GM23338 (cell line): ENCODE measurements around the gene ZDHHC18. TPM values are rescaled to one million over a fixed set of nuclear protein-coding genes. Genes with fewer than 3 reads are reported as not detected.

Experiments used
- ATAC-seq: fragments of 200-7000 bp; cut with Tn5 transposase; 3 replicates; pipeline ENCODE4 v1.9.1; 2020
- DNase-seq: peaks from one replicate; pipeline ENCODE4 v3.0.0-alpha.2; 2015; ENCODE audit warnings: low spot score
- H2AFZ ChIP-seq: fragments of 200-600 bp; sonication (generic); 2 replicates; pipeline ENCODE4 v1.8.0; 2016; ENCODE audit warnings: antibody characterized with exemption, mild to moderate bottlenecking, moderate library complexity
- H3F3A ChIP-seq: fragments of 200-600 bp; sonication (generic); replicated peaks from 2 replicates; pipeline ENCODE4 v1.8.0; 2017; ENCODE audit warnings: antibody characterized with exemption, mixed run types, low read depth
- H3K27ac ChIP-seq: fragments of 200-600 bp; sonication (generic); 2 replicates; pipeline ENCODE4 v1.6.1; 2016; ENCODE audit warnings: low read depth
- H3K27me3 ChIP-seq: fragments of 200-600 bp; sonication (generic); 2 replicates; pipeline ENCODE4 v1.8.0; 2016; ENCODE audit warnings: mild to moderate bottlenecking, mixed run types, moderate library complexity; ENCODE audit not compliant: insufficient read depth
- H3K36me3 ChIP-seq: fragments of 200-600 bp; sonication (generic); 2 replicates; pipeline ENCODE4 v1.8.0; 2016; ENCODE audit warnings: mild to moderate bottlenecking; ENCODE audit not compliant: insufficient read depth
- H3K4me1 ChIP-seq: fragments of 200-600 bp; sonication (generic); 2 replicates; pipeline ENCODE4 v1.8.0; 2016; ENCODE audit warnings: mild to moderate bottlenecking, moderate library complexity; ENCODE audit not compliant: insufficient read depth
- H3K4me2 ChIP-seq: fragments of 200-600 bp; sonication (generic); 2 replicates; pipeline ENCODE4 v1.7.1; 2017; ENCODE audit warnings: mixed run types
- H3K4me3 ChIP-seq: fragments of 200-600 bp; sonication (generic); 2 replicates; pipeline ENCODE4 v1.6.1; 2016; ENCODE audit warnings: mixed run types
- H3K79me2 ChIP-seq: fragments of 200-600 bp; sonication (generic); replicated peaks from 2 replicates; pipeline ENCODE4 v1.8.0; 2017; ENCODE audit warnings: mild to moderate bottlenecking; ENCODE audit not compliant: insufficient read depth
- H3K9me2 ChIP-seq: fragments of 200-600 bp; sonication (generic); 2 replicates; pipeline ENCODE4 v1.8.0; 2017; ENCODE audit not compliant: insufficient read depth
- H4K20me1 ChIP-seq: fragments of 200-600 bp; sonication (generic); replicated peaks from 2 replicates; pipeline ENCODE4 v1.8.0; 2017; ENCODE audit warnings: mild to moderate bottlenecking; ENCODE audit not compliant: insufficient read depth
- H3K27ac Mint-ChIP-seq: 2 replicates; pipeline ENCODE4 v1.8.0; 2020; ENCODE audit warnings: inconsistent platforms, mild to moderate bottlenecking, moderate library complexity, mixed read lengths
- H3K27me3 Mint-ChIP-seq: 3 replicates; pipeline ENCODE4 v1.8.0; 2022; ENCODE audit warnings: low read depth, mild to moderate bottlenecking, moderate library complexity, mixed read lengths, inconsistent platforms; ENCODE audit not compliant: insufficient read depth, poor library complexity
- H3K36me3 Mint-ChIP-seq: 3 replicates; pipeline ENCODE4 v1.8.0; 2021; ENCODE audit warnings: low read depth, mild to moderate bottlenecking, inconsistent platforms, moderate library complexity, mixed read lengths
- H3K4me1 Mint-ChIP-seq: 3 replicates; pipeline ENCODE4 v1.8.0; 2020; ENCODE audit warnings: mild to moderate bottlenecking, inconsistent platforms, mixed read lengths
- H3K4me3 Mint-ChIP-seq: 3 replicates; pipeline ENCODE4 v1.8.0; 2021; ENCODE audit warnings: moderate library complexity, mild to moderate bottlenecking, inconsistent platforms, mixed read lengths
- H3K9me3 Mint-ChIP-seq: 3 replicates; pipeline ENCODE4 v1.8.0; 2020; ENCODE audit warnings: moderate library complexity, mild to moderate bottlenecking, inconsistent platforms, mixed read lengths
- CREB1 ChIP-seq: fragments of 250-450 bp; sonication (Bioruptor Pico); IDR thresholded peaks from 2 replicates; pipeline ENCODE4 v1.5.0; 2020; ENCODE audit warnings: low read depth, mild to moderate bottlenecking, moderate library complexity
- CTCF ChIP-seq, 2 experiments: fragments of 200-600 bp in 1 of 2; sonication (generic) in 1 of 2; conservative IDR thresholded peaks; 2 replicates each; pipeline versions ENCODE4 v1.5.1 to v1.6.1; 2016 to 2017; ENCODE audit warnings: antibody characterized with exemption in 2 of 2, low read depth in 2 of 2, mild to moderate bottlenecking in 2 of 2, moderate library complexity in 1 of 2
- EZH2 ChIP-seq: fragments of 200-600 bp; sonication (generic); IDR thresholded peaks from one replicate; pipeline ENCODE4 v1.8.0; 2017; ENCODE audit warnings: antibody characterized with exemption, mild to moderate bottlenecking, low read depth; ENCODE audit not compliant: unreplicated experiment
- EZH2phosphoT487 ChIP-seq: fragments of 200-600 bp; sonication (generic); IDR thresholded peaks from one replicate; pipeline ENCODE4 v1.8.1; 2018; ENCODE audit warnings: antibody characterized with exemption; ENCODE audit not compliant: unreplicated experiment
- NANOG ChIP-seq: IDR thresholded peaks from 2 replicates; pipeline ENCODE4 v1.6.1; 2016; ENCODE audit warnings: antibody characterized with exemption, borderline replicate concordance
- POLR2AphosphoS5 ChIP-seq: IDR thresholded peaks from 2 replicates; pipeline ENCODE4 v1.6.1; 2016; ENCODE audit warnings: antibody characterized with exemption, low read depth
- STAT1 ChIP-seq: IDR thresholded peaks from one replicate; pipeline ENCODE4 v1.6.1; 2016; ENCODE audit warnings: antibody characterized with exemption; ENCODE audit not compliant: unreplicated experiment
- ZNF331 ChIP-seq: fragments of 250-450 bp; sonication (Bioruptor Pico); IDR thresholded peaks from 2 replicates; pipeline ENCODE4 v1.5.0; 2020; ENCODE audit warnings: low read depth, mild to moderate bottlenecking, moderate library complexity
- ZNF462 ChIP-seq: fragments of 250-450 bp; sonication (Bioruptor Pico); IDR thresholded peaks from 2 replicates; pipeline ENCODE4 v1.5.0; 2020; ENCODE audit warnings: mild to moderate bottlenecking, moderate library complexity
- polyA plus RNA-seq: library from polyadenylated mRNA; unstranded; fragments of >200 nt; fragmentation: Nextera tagmentation; extraction: Ambion mirVana; gene quantifications from 2 replicates; pipeline ENCODE4 v1.2.1, GENCODE V29; 2016
- total RNA-seq: library from RNA; depleted of rRNA; stranded (reverse); fragments of >200 nt; shearing (Covaris generic); gene quantifications from 2 replicates; pipeline ENCODE4 v1.2.3, GENCODE V29; 2014
- TF ChIP-seq, protein P1 (sequence below): IDR thresholded peaks from 2 replicates; pipeline ENCODE4 v1.6.1; 2016; ENCODE audit warnings: antibody characterized with exemption

The ZDHHC18 gene
- total and polyA plus RNA-seq, 2 experiments from 2014 or later = 6.3 to 26.8 TPM

DNA sequence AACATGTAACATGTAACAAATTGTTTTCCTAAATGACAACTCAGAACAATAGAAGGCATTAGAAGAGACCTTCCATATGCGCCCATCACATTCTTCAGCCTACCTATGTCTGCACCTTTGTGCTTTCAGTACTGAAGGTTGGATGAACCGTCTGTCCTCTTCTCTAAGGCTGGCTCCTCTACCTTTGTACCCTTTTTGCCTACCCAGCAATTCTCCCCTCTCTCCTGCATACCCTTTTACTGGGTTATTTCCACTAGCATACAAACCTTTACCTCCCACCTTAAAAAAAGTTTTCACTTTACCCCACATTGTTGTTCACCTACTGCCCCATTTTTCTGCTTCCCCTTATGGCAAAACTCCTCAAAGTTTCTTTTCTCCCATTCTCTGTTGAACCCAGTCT is 33.6 kb upstream of the ZDHHC18 start:
- Histone ChIP-seq H4K20me1 (peaks cover 4% of the 10 kb centered on the region), H3K4me2 (no peak overlapping the region), H3K27me3 (no peaks in the 10 kb centered on the region), H3K4me1 (peaks cover 7% of the 10 kb centered on the region; the same call in 1 of the 2 replicates), H3K79me2 (no peaks in the 10 kb centered on the region), H3K36me3 (no peaks in the 10 kb centered on the region), H3K9me2 (no peaks in the 10 kb centered on the region), H3K27ac (no peak overlapping the region), H2AFZ (no peak overlapping the region), H3F3A (peaks cover 11% of the 10 kb centered on the region; the same call in 1 of the 2 replicates), H3K4me3 (no peak overlapping the region)
- Mint-ChIP-seq H3K27ac (no peak overlapping the region), H3K9me3 (no peaks in the 10 kb centered on the region), H3K27me3 (no peaks in the 10 kb centered on the region), H3K4me1 (peaks cover 6% of the 10 kb centered on the region), H3K4me3 (no peak overlapping the region), H3K36me3 (peaks cover 17% of the 10 kb centered on the region)
- no peak for DNase-seq
- ATAC-seq = no peak
- TF ChIP-seq EZH2 (no peak), NANOG (no peak), POLR2AphosphoS5 (no peak), CTCF (conservative IDR thresholded peaks at IDR 0.05; ENCODE audit: low read depth in 2 of 2) (no peak), EZH2phosphoT487 (no peak)

- DNase-seq (no peak), ATAC-seq (no peak)
- Histone ChIP-seq H3K4me2 (no peak overlapping the region), H3K27ac (no peak overlapping the region), H2AFZ (no peak overlapping the region), H3K36me3 (no peaks in the 10 kb centered on the region), H3K79me2 (no peaks in the 10 kb centered on the region), H4K20me1 (peaks cover 4% of the 10 kb centered on the region), H3K4me3 (no peak overlapping the region), H3K9me2 (no peaks in the 10 kb centered on the region), H3K27me3 (no peaks in the 10 kb centered on the region), H3K4me1 (peaks cover 3% of the 10 kb centered on the region; the same call in 1 of the 2 replicates), H3F3A (0 out of 2 replicates have a peak, but pooled peaks cover 3% of the 10 kb centered on the region)
- H3K4me1 Mint-ChIP-seq = peaks cover 3% of the 10 kb centered on the region
- H3K36me3 Mint-ChIP-seq = peaks cover 17% of the 10 kb centered on the region
- no peaks in the 10 kb centered on the region for H3K27me3 Mint-ChIP-seq
- H3K27ac Mint-ChIP-seq = no peak overlapping the region
- H3K9me3 Mint-ChIP-seq = no peaks in the 10 kb centered on the region
- no peak overlapping the region for H3K4me3 Mint-ChIP-seq
- TF ChIP-seq CREB1 (CRISPR knock-in tag) = no peak
- TF ChIP-seq, protein P1, sequence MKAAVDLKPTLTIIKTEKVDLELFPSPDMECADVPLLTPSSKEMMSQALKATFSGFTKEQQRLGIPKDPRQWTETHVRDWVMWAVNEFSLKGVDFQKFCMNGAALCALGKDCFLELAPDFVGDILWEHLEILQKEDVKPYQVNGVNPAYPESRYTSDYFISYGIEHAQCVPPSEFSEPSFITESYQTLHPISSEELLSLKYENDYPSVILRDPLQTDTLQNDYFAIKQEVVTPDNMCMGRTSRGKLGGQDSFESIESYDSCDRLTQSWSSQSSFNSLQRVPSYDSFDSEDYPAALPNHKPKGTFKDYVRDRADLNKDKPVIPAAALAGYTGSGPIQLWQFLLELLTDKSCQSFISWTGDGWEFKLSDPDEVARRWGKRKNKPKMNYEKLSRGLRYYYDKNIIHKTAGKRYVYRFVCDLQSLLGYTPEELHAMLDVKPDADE = no peak
- TF ChIP-seq ZNF462 (CRISPR knock-in tag) = no peak
- no peak for TF ChIP-seq NANOG
- TF ChIP-seq STAT1 = no peak
- no peak for TF ChIP-seq ZNF331 (CRISPR knock-in tag)
- no peak for TF ChIP-seq POLR2AphosphoS5
- TF ChIP-seq EZH2phosphoT487 = no peak
- TF ChIP-seq CTCF (conservative IDR thresholded peaks at IDR 0.05; ENCODE audit: low read depth in 2 of 2) = no peak
Observed at GRCh38 chr1:26794391-26794790, 32.1 kb upstream of the ZDHHC18 start.
